Smooth muscle cell (in vitro differentiated cells): ENCODE measurements around the gene SSBP3. TPM values are rescaled to one million over a fixed set of nuclear protein-coding genes. Genes with fewer than 3 reads are reported as not detected.

Experiments
- DNase-seq: peaks from one replicate; lab custom pipeline; 2025; ENCODE audit not compliant: unreplicated experiment; lab: John Stamatoyannopoulos, UW
- H2AFZ ChIP-seq: fragments of 200-600 bp; sonication (generic); 2 replicates; pipeline ENCODE4 v1.6.0; 2016; ENCODE audit warnings: antibody characterized with exemption, low read depth, mild to moderate bottlenecking
- H3F3A ChIP-seq: fragments of 200-600 bp; sonication (generic); 2 replicates; pipeline ENCODE4 v1.6.0; 2017; ENCODE audit warnings: antibody characterized with exemption, low read depth
- H3K27ac ChIP-seq: fragments of 200-600 bp; sonication (generic); 2 replicates; pipeline ENCODE4 v1.5.1; 2016; ENCODE audit warnings: low read depth, mild to moderate bottlenecking
- H3K27me3 ChIP-seq: fragments of 200-600 bp; sonication (generic); 2 replicates; pipeline ENCODE4 v1.6.1; 2016; ENCODE audit warnings: low read depth, mild to moderate bottlenecking
- H3K36me3 ChIP-seq: fragments of 200-600 bp; sonication (generic); 2 replicates; pipeline ENCODE4 v1.5.1; 2016; ENCODE audit warnings: low read depth
- H3K4me1 ChIP-seq: fragments of 200-600 bp; sonication (generic); 2 replicates; pipeline ENCODE4 v1.5.1; 2016; ENCODE audit warnings: low read depth
- H3K4me2 ChIP-seq: fragments of 200-600 bp; sonication (generic); 2 replicates; pipeline ENCODE4 v1.6.0; 2016; ENCODE audit warnings: mild to moderate bottlenecking
- H3K4me3 ChIP-seq: fragments of 200-600 bp; sonication (generic); 2 replicates; pipeline ENCODE4 v1.5.1; 2016; ENCODE audit warnings: mild to moderate bottlenecking
- H3K79me2 ChIP-seq: fragments of 200-600 bp; sonication (generic); 2 replicates; pipeline ENCODE4 v1.6.0; 2016; ENCODE audit warnings: low read depth, mild to moderate bottlenecking
- H3K9ac ChIP-seq: fragments of 200-600 bp; sonication (generic); 2 replicates; pipeline ENCODE4 v1.6.0; 2016; ENCODE audit warnings: low read depth
- H3K9me3 ChIP-seq: fragments of 200-600 bp; sonication (generic); replicated peaks from 2 replicates; pipeline ENCODE4 v1.5.1; 2016; ENCODE audit warnings: low read depth
- H4K20me1 ChIP-seq: fragments of 200-600 bp; sonication (generic); 2 replicates; pipeline ENCODE4 v1.6.0; 2016; ENCODE audit warnings: low read depth
- WGBS: methylation state at CpG from one replicate; pipeline ENCODE4 v1.1.7; 2016; ENCODE audit warnings: low lambda C conversion rate; 5-methylcytosine and 5-hydroxymethylcytosine counted together
- polyA plus RNA-seq: library from polyadenylated mRNA; unstranded; fragments of >200 nt; fragmentation: Nextera tagmentation; extraction: Ambion mirVana; gene quantifications from 2 replicates; pipeline ENCODE4 v1.2.1, GENCODE V29; 2016
- total RNA-seq: library from RNA; depleted of rRNA; stranded (reverse); fragments of >200 nt; gene quantifications from 2 replicates; pipeline ENCODE4 v1.2.3, GENCODE V29; 2014
- TF ChIP-seq, protein P1 (sequence below): fragments of 200-600 bp; sonication (generic); IDR thresholded peaks from 2 replicates; pipeline ENCODE4 v1.5.1; 2017; ENCODE audit warnings: borderline replicate concordance, mild to moderate bottlenecking, antibody characterized with exemption; ENCODE audit not compliant: insufficient read depth, poor library complexity, severe bottlenecking

Gene SSBP3
- total and polyA plus RNA-seq, 2 experiments from 2014 or later: 26.5 to 30.1 TPM

DNA sequence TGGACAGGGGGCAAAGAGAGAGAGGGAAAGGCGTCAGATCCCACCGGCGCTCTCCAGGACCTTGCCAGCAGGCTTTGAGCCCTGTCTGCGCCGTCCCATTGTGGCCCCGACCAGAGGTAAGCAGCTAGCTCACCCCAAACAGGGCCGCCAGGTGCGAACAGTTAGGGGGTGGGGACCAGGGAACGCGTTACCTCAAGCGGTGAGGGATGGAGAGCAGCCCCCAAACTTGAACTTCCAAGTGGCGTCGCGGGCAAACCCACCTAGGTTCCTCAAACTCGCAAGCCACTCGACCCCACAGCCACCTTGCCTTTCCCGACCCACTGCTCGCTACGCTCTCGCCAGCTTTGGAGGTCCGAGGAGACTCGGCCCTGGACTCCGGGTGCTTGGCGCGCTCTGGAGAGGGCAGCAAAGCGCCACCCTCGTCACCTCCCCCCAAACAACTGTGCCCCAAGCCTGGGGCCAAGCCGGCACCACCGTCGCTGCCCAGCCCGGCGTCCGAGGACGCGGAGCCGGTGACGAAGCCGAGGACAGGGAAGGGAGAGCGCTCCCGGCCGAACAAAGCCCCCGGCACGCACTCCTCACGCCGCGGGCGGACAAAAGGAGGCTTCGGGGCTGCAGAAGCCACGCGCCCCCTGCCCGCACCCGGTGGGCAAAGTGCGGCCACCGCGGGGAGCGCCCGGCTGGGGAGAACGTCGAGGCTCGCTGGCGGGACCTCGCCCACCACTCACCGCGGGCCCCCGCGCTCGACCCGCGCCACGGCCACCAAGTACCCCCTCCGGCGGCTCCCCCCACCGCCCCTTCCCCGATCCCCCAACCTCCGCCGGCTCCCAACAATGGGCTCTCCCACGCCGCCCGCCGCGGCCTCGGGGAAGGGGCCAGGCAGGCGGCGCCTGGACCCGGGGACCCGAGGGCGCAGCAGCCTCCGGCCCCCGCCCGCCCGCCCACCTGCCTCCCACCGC lies 976 bp downstream of the SSBP3 start:
- no peak for DNase-seq
- 1% methylated on average over 60 of the region's 92 CpGs for WGBS
- no peak overlapping the region for H2AFZ ChIP-seq

DNA sequence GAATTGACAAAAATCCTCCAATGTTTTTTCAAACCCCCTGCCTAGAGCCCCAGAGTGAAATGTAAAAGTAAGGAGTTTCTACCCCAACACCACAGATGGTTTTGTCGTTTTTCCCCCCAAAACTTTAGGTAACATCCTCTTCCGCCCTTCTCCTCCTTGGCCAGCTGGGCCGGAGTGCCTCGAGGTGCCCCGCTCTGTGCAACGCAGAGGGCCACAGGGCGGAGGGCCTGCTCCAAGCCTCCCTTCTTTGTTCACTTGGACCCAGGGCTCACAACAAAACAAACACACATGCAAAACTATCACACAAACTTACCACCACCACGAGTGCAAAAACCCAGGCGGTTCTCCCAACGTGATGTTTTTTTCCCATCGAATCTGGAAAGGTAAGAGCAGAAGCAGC lies 1.9 kb downstream of the SSBP3 start:
- no peaks in the 10 kb centered on the region for H3K9me3 ChIP-seq
- peaks cover 29% of the 10 kb centered on the region for H3K4me1 ChIP-seq
- no peaks in the 10 kb centered on the region for H3K27me3 ChIP-seq
- 32% methylated on average over 11 of the region's 11 CpGs for WGBS
- peak overlapping the region; percentile 8 for H3K27ac ChIP-seq
- H4K20me1 ChIP-seq: peaks cover 61% of the 10 kb centered on the region
- H3K9ac ChIP-seq: no peak overlapping the region
- no peak for DNase-seq
- TF ChIP-seq, protein P1, sequence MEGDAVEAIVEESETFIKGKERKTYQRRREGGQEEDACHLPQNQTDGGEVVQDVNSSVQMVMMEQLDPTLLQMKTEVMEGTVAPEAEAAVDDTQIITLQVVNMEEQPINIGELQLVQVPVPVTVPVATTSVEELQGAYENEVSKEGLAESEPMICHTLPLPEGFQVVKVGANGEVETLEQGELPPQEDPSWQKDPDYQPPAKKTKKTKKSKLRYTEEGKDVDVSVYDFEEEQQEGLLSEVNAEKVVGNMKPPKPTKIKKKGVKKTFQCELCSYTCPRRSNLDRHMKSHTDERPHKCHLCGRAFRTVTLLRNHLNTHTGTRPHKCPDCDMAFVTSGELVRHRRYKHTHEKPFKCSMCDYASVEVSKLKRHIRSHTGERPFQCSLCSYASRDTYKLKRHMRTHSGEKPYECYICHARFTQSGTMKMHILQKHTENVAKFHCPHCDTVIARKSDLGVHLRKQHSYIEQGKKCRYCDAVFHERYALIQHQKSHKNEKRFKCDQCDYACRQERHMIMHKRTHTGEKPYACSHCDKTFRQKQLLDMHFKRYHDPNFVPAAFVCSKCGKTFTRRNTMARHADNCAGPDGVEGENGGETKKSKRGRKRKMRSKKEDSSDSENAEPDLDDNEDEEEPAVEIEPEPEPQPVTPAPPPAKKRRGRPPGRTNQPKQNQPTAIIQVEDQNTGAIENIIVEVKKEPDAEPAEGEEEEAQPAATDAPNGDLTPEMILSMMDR: no peak
- H3K4me2 ChIP-seq: peak overlapping the region; percentile 98
- peak overlapping the region; percentile 90 for H3K4me3 ChIP-seq
- H3K36me3 ChIP-seq: peaks cover 10% of the 10 kb centered on the region
- H3K79me2 ChIP-seq: peaks cover 53% of the 10 kb centered on the region
- H3F3A ChIP-seq: peaks cover 7% of the 10 kb centered on the region
- no peak overlapping the region for H2AFZ ChIP-seq

More for the DNA sequence above, 976 bp downstream of the SSBP3 start:
- peaks cover 9% of the 10 kb centered on the region for H3F3A ChIP-seq
- H3K9me3 ChIP-seq: no peaks in the 10 kb centered on the region
- H3K4me2 ChIP-seq: peak overlapping the region; percentile 98
- H3K9ac ChIP-seq: peak overlapping the region; percentile 53
- peaks cover 51% of the 10 kb centered on the region for H4K20me1 ChIP-seq
- peak overlapping the region; percentile 90 for H3K4me3 ChIP-seq
- TF ChIP-seq, protein P1: no peak
- no peaks in the 10 kb centered on the region for H3K27me3 ChIP-seq
- H3K27ac ChIP-seq: no peak overlapping the region
- peaks cover 29% of the 10 kb centered on the region for H3K4me1 ChIP-seq
- H3K36me3 ChIP-seq: peaks cover 10% of the 10 kb centered on the region
- peaks cover 44% of the 10 kb centered on the region for H3K79me2 ChIP-seq

DNA sequence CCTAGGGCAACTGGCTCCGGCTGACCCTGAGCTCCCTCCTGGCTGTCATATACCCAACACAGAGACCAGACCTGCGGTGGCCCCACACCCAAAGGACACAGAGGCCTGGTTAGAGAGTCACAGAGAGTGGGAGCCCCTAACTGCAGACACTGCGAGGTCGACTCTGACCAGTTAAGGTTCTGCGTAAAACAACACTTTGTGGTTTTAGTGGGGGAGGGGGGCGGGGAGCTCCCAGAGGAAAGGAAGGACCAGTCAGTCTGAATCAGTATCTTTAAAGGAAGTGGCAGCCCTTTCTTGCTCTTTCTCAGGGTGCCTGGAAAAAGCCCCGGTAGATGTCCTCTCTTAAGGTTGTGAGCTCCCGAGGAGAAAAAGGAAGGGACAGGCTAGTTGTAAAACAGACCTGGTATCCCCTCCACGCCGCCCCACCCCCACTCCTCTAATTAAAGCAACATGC lies 2.4 kb downstream of the SSBP3 start:
- 11% methylated on average over 10 of the region's 10 CpGs for WGBS
- Histone ChIP-seq H2AFZ (no peak overlapping the region), H3K79me2 (peaks cover 57% of the 10 kb centered on the region), H3K9ac (no peak overlapping the region), H3K27me3 (no peaks in the 10 kb centered on the region), H3K4me2 (peak overlapping the region; percentile 98), H3K27ac (peak overlapping the region; percentile 25), H3K4me3 (peak overlapping the region; percentile 90), H3K36me3 (peaks cover 10% of the 10 kb centered on the region), H4K20me1 (peaks cover 65% of the 10 kb centered on the region), H3K9me3 (no peaks in the 10 kb centered on the region), H3K4me1 (peaks cover 29% of the 10 kb centered on the region), H3F3A (peaks cover 4% of the 10 kb centered on the region)
- TF ChIP-seq, protein P1: no peak
- no peak for DNase-seq
